Type B pancreatic cell (in vitro differentiated cells): Measurements from ENCODE around the gene SIRPB2. TPM values are rescaled to one million over a fixed set of nuclear protein-coding genes. Genes with fewer than 3 reads are reported as not detected.

Experiments used
- DNase-seq: peaks from one replicate; pipeline ENCODE4 v3.0.0; 2021; ENCODE audit warnings: mixed read lengths; ENCODE audit not compliant: unreplicated experiment; ENCODE audit errors: extremely low spot score
- H3K27ac Mint-ChIP-seq: 2 replicates; pipeline ENCODE4 v1.8.0; 2021; ENCODE audit warnings: mild to moderate bottlenecking, mixed read lengths
- H3K27me3 Mint-ChIP-seq: 2 replicates; pipeline ENCODE4 v1.8.0; 2021; ENCODE audit warnings: mixed read lengths
- H3K36me3 Mint-ChIP-seq: 2 replicates; pipeline ENCODE4 v1.8.0; 2021; ENCODE audit warnings: mixed read lengths
- H3K4me1 Mint-ChIP-seq: one replicate; pipeline ENCODE4 v1.8.0; 2021; ENCODE audit warnings: mixed read lengths; ENCODE audit not compliant: unreplicated experiment
- H3K4me3 Mint-ChIP-seq: 2 replicates; pipeline ENCODE4 v1.8.0; 2021; ENCODE audit warnings: mild to moderate bottlenecking, mixed read lengths
- H3K9me3 Mint-ChIP-seq: 2 replicates; pipeline ENCODE4 v1.8.0; 2021; ENCODE audit warnings: mixed read lengths
- CTCF ChIP-seq: fragments of 200-600 bp; sonication (generic); conservative IDR thresholded peaks from 2 replicates; pipeline ENCODE4 v1.5.0; 2021; ENCODE audit warnings: antibody characterized with exemption, mild to moderate bottlenecking
- total RNA-seq: library from RNA; stranded (reverse); gene quantifications from 2 replicates; pipeline ENCODE4 v1.2.1, GENCODE V29; 2021; ENCODE audit warnings: low replicate concordance

SIRPB2 gene
- total RNA-seq, 1 donor from 2014 or later = not detected

- TF ChIP-seq CTCF = no peak
- H3K27ac Mint-ChIP-seq = peak overlapping the region; percentile 95
- no peak for DNase-seq
- H3K4me3 Mint-ChIP-seq = peak overlapping the region; percentile 91
- no peaks in the 10 kb centered on the region for H3K9me3 Mint-ChIP-seq
- H3K36me3 Mint-ChIP-seq = peaks cover under 1% of the 10 kb centered on the region
- H3K27me3 Mint-ChIP-seq = peaks cover 9% of the 10 kb centered on the region
- peaks cover 24% of the 10 kb centered on the region for H3K4me1 Mint-ChIP-seq
Observed at GRCh38 chr20:1468117-1468624, 23.0 kb downstream of the SIRPB2 start.

GRCh38 chr20:1467355-1468116 lies 23.7 kb downstream of the SIRPB2 start:
- no peak for TF ChIP-seq CTCF
- H3K27me3 Mint-ChIP-seq = peaks cover 9% of the 10 kb centered on the region
- H3K9me3 Mint-ChIP-seq = no peaks in the 10 kb centered on the region
- peak overlapping the region; percentile 95 for H3K27ac Mint-ChIP-seq
- H3K4me3 Mint-ChIP-seq = peak overlapping the region; percentile 91
- peaks cover 3% of the 10 kb centered on the region for H3K36me3 Mint-ChIP-seq
- H3K4me1 Mint-ChIP-seq = peaks cover 24% of the 10 kb centered on the region
- peak; percentile 61 for DNase-seq

GRCh38 chr20:1467082-1467354 lies 24.2 kb downstream of the SIRPB2 start:
- no peak for DNase-seq

GRCh38 chr20:1466211-1467081 lies 24.8 kb downstream of the SIRPB2 start, which contains the start of gene NSFL1C:
Gene NSFL1C, minus strand, starts transcription at chr20:1466849. Its CDS starts 25 bp downstream, at chr20:1466824.
- peak within 1 kb of the TSS; percentile 91 for H3K4me3 Mint-ChIP-seq
- DNase-seq = peak; percentile 99
- peak; percentile 100 for TF ChIP-seq CTCF
- peaks cover 9% of the 10 kb centered on the region for H3K27me3 Mint-ChIP-seq
- no peaks in the 10 kb centered on the region for H3K9me3 Mint-ChIP-seq
- H3K36me3 Mint-ChIP-seq = peaks cover 3% of the 10 kb centered on the region
- H3K4me1 Mint-ChIP-seq = peaks cover 24% of the 10 kb centered on the region
- H3K27ac Mint-ChIP-seq = peak within 1 kb of the TSS; percentile 95

More at GRCh38 chr20:1467082-1467354, 24.2 kb downstream of the SIRPB2 start:
- H3K9me3 Mint-ChIP-seq = no peaks in the 10 kb centered on the region
- H3K27me3 Mint-ChIP-seq = peaks cover 9% of the 10 kb centered on the region
- H3K4me1 Mint-ChIP-seq = peaks cover 24% of the 10 kb centered on the region
- peaks cover 3% of the 10 kb centered on the region for H3K36me3 Mint-ChIP-seq
- H3K4me3 Mint-ChIP-seq = peak overlapping the region; percentile 91
- H3K27ac Mint-ChIP-seq = peak overlapping the region; percentile 95
- no peak for TF ChIP-seq CTCF

- Mint-ChIP-seq H3K4me1 (peaks cover 24% of the 10 kb centered on the region), H3K27me3 (peaks cover 9% of the 10 kb centered on the region), H3K36me3 (peaks cover 3% of the 10 kb centered on the region), H3K9me3 (no peaks in the 10 kb centered on the region), H3K27ac (peak overlapping the region; percentile 92), H3K4me3 (peak overlapping the region; percentile 91)
- DNase-seq = no peak
- no peak for TF ChIP-seq CTCF
Observed at GRCh38 chr20:1465470-1466210, 25.6 kb downstream of the SIRPB2 start.
